T-helper 22 cell (primary cell): ENCODE results near the gene RAB3IP.

Experiments
- DNase-seq: peaks from one replicate; pipeline ENCODE4 v3.0.0-alpha.2; 2020; ENCODE audit warnings: low read depth

The RAB3IP gene

GRCh38 chr12:69738351-69739286 lies at the start of gene RAB3IP:
Gene RAB3IP (plus strand): TSS chr12:69738860. CDS start chr12:69755409, 16,549 bp downstream.
- peak; percentile 85 for DNase-seq

GRCh38 chr12:69689638-69690037 lies 49.0 kb upstream of the RAB3IP start:
- DNase-seq, result no peak

GRCh38 chr12:69694123-69694522 lies 44.5 kb upstream of the RAB3IP start:
- DNase-seq, result no peak

- no peak for DNase-seq
Observed at GRCh38 chr12:69698054-69698453, 40.6 kb upstream of the RAB3IP start.

- no peak for DNase-seq
Observed at GRCh38 chr12:69698769-69699540, 39.7 kb upstream of the RAB3IP start, which contains the start of gene BEST3. Gene BEST3 (minus strand): TSS chr12:69699303. CDS start chr12:69697798, 1,505 bp downstream.

- no peak for DNase-seq
Observed at GRCh38 chr12:69701826-69702225, 36.8 kb upstream of the RAB3IP start.

GRCh38 chr12:69703146-69703642 lies 35.5 kb upstream of the RAB3IP start:
- DNase-seq, result no peak

- no peak for DNase-seq
Observed at GRCh38 chr12:69704357-69704756, 34.3 kb upstream of the RAB3IP start.

- DNase-seq, result no peak
Observed at GRCh38 chr12:69708649-69709048, 30.0 kb upstream of the RAB3IP start.

GRCh38 chr12:69712826-69713225 lies 25.8 kb upstream of the RAB3IP start:
- no peak for DNase-seq

- DNase-seq, result no peak
Observed at GRCh38 chr12:69714542-69714941, 24.1 kb upstream of the RAB3IP start.

GRCh38 chr12:69719336-69720316 lies 19.0 kb upstream of the RAB3IP start:
- no peak for DNase-seq

- DNase-seq, result no peak
Observed at GRCh38 chr12:69720750-69721149, 17.9 kb upstream of the RAB3IP start.

- no peak for DNase-seq
Observed at GRCh38 chr12:69726922-69727321, 11.7 kb upstream of the RAB3IP start.

- no peak for DNase-seq
Observed at GRCh38 chr12:69732088-69732487, 6.6 kb upstream of the RAB3IP start.

GRCh38 chr12:69733638-69734037 lies 5.0 kb upstream of the RAB3IP start:
- no peak for DNase-seq

GRCh38 chr12:69739287-69740191 lies 879 bp downstream of the RAB3IP start:
- peak; percentile 63 for DNase-seq

- DNase-seq, result no peak
Observed at GRCh38 chr12:69744109-69744508, 5.4 kb downstream of the RAB3IP start.

GRCh38 chr12:69751476-69751875 lies 12.8 kb downstream of the RAB3IP start:
- no peak for DNase-seq

GRCh38 chr12:69755302-69755701 lies 16.6 kb downstream of the RAB3IP start:
- DNase-seq, result no peak
